ENCODE data around the gene PREX1. TPM values are rescaled to one million over a fixed set of nuclear protein-coding genes. Genes with fewer than 3 reads are reported as not detected.

PREX1 gene
- total and polyA plus RNA-seq, 2 donors, result 12.6 to 18.1 TPM

- 84% methylated on average over 8 of the region's 8 CpGs for WGBS
Observed at GRCh38 chr20:48658505-48658904, 169.3 kb downstream of the PREX1 start.

GRCh38 chr20:48658198-48658476, 169.7 kb downstream of the PREX1 start:
- WGBS, result 91% methylated on average over 9 of the region's 9 CpGs
- H3K4me1 ChIP-seq (ENCODE audit: insufficient read depth), result no peaks in the 10 kb centered on the region
- H3K27ac ChIP-seq (ENCODE audit: low read depth), result no peak overlapping the region
- DNase-seq (ENCODE audit: extremely low spot score), result no peak
- H3K36me3 ChIP-seq (ENCODE audit: insufficient read depth), result no peaks in the 10 kb centered on the region
- no peak overlapping the region for H3K4me3 ChIP-seq (ENCODE audit: low read depth, low read length)

More at GRCh38 chr20:48658505-48658904, 169.3 kb downstream of the PREX1 start:
- Histone ChIP-seq H3K27ac (ENCODE audit: low read depth) (no peak overlapping the region), H3K4me1 (ENCODE audit: insufficient read depth) (no peaks in the 10 kb centered on the region), H3K4me3 (ENCODE audit: low read depth, low read length) (no peak overlapping the region), H3K36me3 (ENCODE audit: insufficient read depth) (no peaks in the 10 kb centered on the region)
- DNase-seq (ENCODE audit: extremely low spot score), result no peak

- H3K4me1 ChIP-seq (ENCODE audit: insufficient read depth), result no peaks in the 10 kb centered on the region
- WGBS, result 67% methylated on average over 21 of the region's 21 CpGs
- DNase-seq (ENCODE audit: extremely low spot score), result peak; percentile 50
Observed at GRCh38 chr20:48657426-48658197, 170.2 kb downstream of the PREX1 start.

GRCh38 chr20:48656661-48657211, 171.1 kb downstream of the PREX1 start:
- WGBS, result 82% methylated on average over 15 of the region's 15 CpGs
- H3K36me3 ChIP-seq (ENCODE audit: insufficient read depth), result no peaks in the 10 kb centered on the region
- H3K4me3 ChIP-seq (ENCODE audit: low read depth, low read length), result no peak overlapping the region
- no peak for DNase-seq (ENCODE audit: extremely low spot score)
- no peak overlapping the region for H3K27ac ChIP-seq (ENCODE audit: low read depth)
- no peaks in the 10 kb centered on the region for H3K4me1 ChIP-seq (ENCODE audit: insufficient read depth)

More at GRCh38 chr20:48657426-48658197, 170.2 kb downstream of the PREX1 start:
- H3K36me3 ChIP-seq (ENCODE audit: insufficient read depth), result no peaks in the 10 kb centered on the region
- no peak overlapping the region for H3K4me3 ChIP-seq (ENCODE audit: low read depth, low read length)
- H3K27ac ChIP-seq (ENCODE audit: low read depth), result no peak overlapping the region

GRCh38 chr20:48656137-48656536, 171.7 kb downstream of the PREX1 start:
- no peak overlapping the region for H3K4me3 ChIP-seq (ENCODE audit: low read depth, low read length)
- WGBS, result 88% methylated on average over 8 of the region's 8 CpGs
- no peaks in the 10 kb centered on the region for H3K4me1 ChIP-seq (ENCODE audit: insufficient read depth)
- H3K27ac ChIP-seq (ENCODE audit: low read depth), result no peak overlapping the region
- H3K36me3 ChIP-seq (ENCODE audit: insufficient read depth), result peaks cover 1% of the 10 kb centered on the region
- no peak for DNase-seq (ENCODE audit: extremely low spot score)

- H3K36me3 ChIP-seq (ENCODE audit: insufficient read depth), result peaks cover 1% of the 10 kb centered on the region
- 93% methylated on average over 10 of the region's 10 CpGs for WGBS
- no peak for DNase-seq (ENCODE audit: extremely low spot score)
- no peak overlapping the region for H3K27ac ChIP-seq (ENCODE audit: low read depth)
- no peak overlapping the region for H3K4me3 ChIP-seq (ENCODE audit: low read depth, low read length)
- no peaks in the 10 kb centered on the region for H3K4me1 ChIP-seq (ENCODE audit: insufficient read depth)
Observed at GRCh38 chr20:48653706-48654051, 174.1 kb downstream of the PREX1 start.

GRCh38 chr20:48652961-48653705, 174.7 kb downstream of the PREX1 start:
- Histone ChIP-seq H3K36me3 (ENCODE audit: insufficient read depth) (peaks cover 1% of the 10 kb centered on the region), H3K4me1 (ENCODE audit: insufficient read depth) (no peaks in the 10 kb centered on the region), H3K4me3 (ENCODE audit: low read depth, low read length) (no peak overlapping the region), H3K27ac (ENCODE audit: low read depth) (no peak overlapping the region)
- no peak for DNase-seq (ENCODE audit: extremely low spot score)
- WGBS, result 79% methylated on average over 16 of the region's 16 CpGs

- no peak overlapping the region for H3K27ac ChIP-seq (ENCODE audit: low read depth)
- H3K4me3 ChIP-seq (ENCODE audit: low read depth, low read length), result no peak overlapping the region
- peaks cover 1% of the 10 kb centered on the region for H3K36me3 ChIP-seq (ENCODE audit: insufficient read depth)
- H3K4me1 ChIP-seq (ENCODE audit: insufficient read depth), result no peaks in the 10 kb centered on the region
- 97% methylated on average over 11 of the region's 11 CpGs for WGBS
- DNase-seq (ENCODE audit: extremely low spot score), result no peak
Observed at GRCh38 chr20:48651960-48652359, 175.8 kb downstream of the PREX1 start.

- peaks cover 1% of the 10 kb centered on the region for H3K36me3 ChIP-seq (ENCODE audit: insufficient read depth)
- H3K27ac ChIP-seq (ENCODE audit: low read depth), result no peak overlapping the region
- no peak for DNase-seq (ENCODE audit: extremely low spot score)
- H3K4me1 ChIP-seq (ENCODE audit: insufficient read depth), result no peaks in the 10 kb centered on the region
- no peak overlapping the region for H3K4me3 ChIP-seq (ENCODE audit: low read depth, low read length)
- 96% methylated on average over 14 of the region's 14 CpGs for WGBS
Observed at GRCh38 chr20:48651271-48651670, 176.5 kb downstream of the PREX1 start.

- H3K36me3 ChIP-seq (ENCODE audit: insufficient read depth), result peaks cover 1% of the 10 kb centered on the region
Observed at GRCh38 chr20:48649868-48650267, 177.9 kb downstream of the PREX1 start.

GRCh38 chr20:48649104-48649626, 178.6 kb downstream of the PREX1 start:
- Histone ChIP-seq H3K4me1 (ENCODE audit: insufficient read depth) (no peaks in the 10 kb centered on the region), H3K36me3 (ENCODE audit: insufficient read depth) (peaks cover 1% of the 10 kb centered on the region)
- 95% methylated on average over 9 of the region's 9 CpGs for WGBS

More at GRCh38 chr20:48649868-48650267, 177.9 kb downstream of the PREX1 start:
- DNase-seq (ENCODE audit: extremely low spot score), result no peak
- Histone ChIP-seq H3K4me1 (ENCODE audit: insufficient read depth) (no peaks in the 10 kb centered on the region), H3K27ac (ENCODE audit: low read depth) (no peak overlapping the region), H3K4me3 (ENCODE audit: low read depth, low read length) (no peak overlapping the region)
- 96% methylated on average over 9 of the region's 9 CpGs for WGBS

GRCh38 chr20:48648482-48649051, 179.2 kb downstream of the PREX1 start:
- no peaks in the 10 kb centered on the region for H3K4me1 ChIP-seq (ENCODE audit: insufficient read depth)
- peaks cover 1% of the 10 kb centered on the region for H3K36me3 ChIP-seq (ENCODE audit: insufficient read depth)
- no peak for DNase-seq (ENCODE audit: extremely low spot score)
- H3K4me3 ChIP-seq (ENCODE audit: low read depth, low read length), result no peak overlapping the region
- H3K27ac ChIP-seq (ENCODE audit: low read depth), result no peak overlapping the region
- 73% methylated on average over 9 of the region's 9 CpGs for WGBS

More at GRCh38 chr20:48649104-48649626, 178.6 kb downstream of the PREX1 start:
- Histone ChIP-seq H3K4me3 (ENCODE audit: low read depth, low read length) (no peak overlapping the region), H3K27ac (ENCODE audit: low read depth) (no peak overlapping the region)
- no peak for DNase-seq (ENCODE audit: extremely low spot score)

- 71% methylated on average over 5 of the region's 5 CpGs for WGBS
- Histone ChIP-seq H3K4me3 (ENCODE audit: low read depth, low read length) (no peak overlapping the region), H3K4me1 (ENCODE audit: insufficient read depth) (no peaks in the 10 kb centered on the region), H3K27ac (ENCODE audit: low read depth) (no peak overlapping the region), H3K36me3 (ENCODE audit: insufficient read depth) (peaks cover 1% of the 10 kb centered on the region)
- no peak for DNase-seq (ENCODE audit: extremely low spot score)
Observed at GRCh38 chr20:48647858-48648257, 179.9 kb downstream of the PREX1 start.
